GM12878 (cell line): ENCODE results near the gene ARHGAP1. TPM values are rescaled to one million over a fixed set of nuclear protein-coding genes. Genes with fewer than 3 reads are reported as not detected.

Experiments
- ATAC-seq: fragments of 200-7000 bp; cut with Tn5 transposase; 3 replicates; pipeline ENCODE4 v1.9.1; 2020; ENCODE audit warnings: mild to moderate bottlenecking, moderate library complexity
- BruUV-seq: library from RNA; stranded (reverse); fragments of 400-500 nt; replicated peaks from 2 replicates; lab custom pipeline; 2021; lab: Mats Ljungman, UMichigan
- CTCF ChIA-PET: fragments of 300-600 bp; sonication (Branson Sonifier 250); formaldehyde crosslinking; extraction: SDS; loops from one replicate; lab custom pipeline; 2021; ENCODE audit warnings: inconsistent platforms; lab: Yijun Ruan, JAX
- POLR2A ChIA-PET: fragments of 350-600 bp; formaldehyde crosslinking; extraction: SDS; loops from one replicate; lab custom pipeline; 2021; ENCODE audit warnings: inconsistent platforms; lab: Charles Lee
- RAD21 ChIA-PET: fragments of 300-600 bp; sonication (Branson Sonifier 250); formaldehyde crosslinking; loops from one replicate; lab custom pipeline; 2023; ENCODE audit warnings: antibody characterized with exemption; ENCODE audit not compliant: unreplicated experiment; lab: Charles Lee
- SMC1A ChIA-PET: fragments of 300-600 bp; sonication (Branson Sonifier 250); formaldehyde crosslinking; loops from one replicate; lab custom pipeline; 2023; ENCODE audit not compliant: unreplicated experiment, uncharacterized antibody; lab: Charles Lee
- DNase-seq: peaks from one replicate; pipeline ENCODE4 v3.0.0-alpha.2; 2011; ENCODE audit warnings: low read depth, low spot score
- FAIRE-seq: peaks from 3 replicates; lab custom pipeline; 2011; peaks lifted over from hg19 to GRCh38; lab: Jason Lieb, UNC
- H2AFZ ChIP-seq: 2 replicates; pipeline ENCODE4 v1.6.0; 2011; ENCODE audit warnings: low read depth, low read length, control low read depth; ENCODE audit not compliant: control insufficient read depth
- H3K27ac ChIP-seq: 2 replicates; pipeline ENCODE4 v1.5.1; 2011; ENCODE audit warnings: control low read depth; ENCODE audit not compliant: control insufficient read depth, insufficient read depth
- H3K27me3 ChIP-seq, 2 experiments: replicated peaks in 1 of 2; 2 replicates each; pipeline versions ENCODE4 v1.6.0 to v1.6.1; 2011; ENCODE audit warnings: low read length in 1 of 2; ENCODE audit not compliant: control insufficient read depth in 2 of 2, insufficient read depth in 2 of 2
- H3K36me3 ChIP-seq, 2 experiments: 2 replicates each; pipeline ENCODE4 v1.5.1; 2011; ENCODE audit warnings: low read length in 1 of 2; ENCODE audit not compliant: control insufficient read depth in 2 of 2, insufficient read depth in 2 of 2
- H3K4me1 ChIP-seq: 2 replicates; pipeline ENCODE4 v1.6.1; 2011; ENCODE audit warnings: mild to moderate bottlenecking, low read length, moderate library complexity, mixed read lengths; ENCODE audit not compliant: control insufficient read depth, insufficient read depth
- H3K4me2 ChIP-seq: 2 replicates; pipeline ENCODE4 v1.6.0; 2011; ENCODE audit warnings: control low read depth; ENCODE audit not compliant: control insufficient read depth, insufficient read depth
- H3K4me3 ChIP-seq: fragments of 200-600 bp; sonication (generic); 2 replicates; pipeline ENCODE4 v1.5.1; 2016
- H3K79me2 ChIP-seq: 2 replicates; pipeline ENCODE4 v1.6.0; 2011; ENCODE audit warnings: low read length; ENCODE audit not compliant: control insufficient read depth, insufficient read depth
- H3K9ac ChIP-seq: 2 replicates; pipeline ENCODE4 v1.8.0; 2011; ENCODE audit warnings: low read length, control low read depth, mixed read lengths; ENCODE audit not compliant: control insufficient read depth, insufficient read depth
- H3K9me3 ChIP-seq: replicated peaks from 3 replicates; pipeline ENCODE4 v1.5.1; 2011; ENCODE audit warnings: mild to moderate bottlenecking, low read length; ENCODE audit not compliant: control insufficient read depth, insufficient read depth
- H4K20me1 ChIP-seq: 2 replicates; pipeline ENCODE4 v1.6.0; 2011; ENCODE audit not compliant: control insufficient read depth, insufficient read depth
- CHD4 ChIP-seq: fragments of 200-600 bp; sonication (generic); IDR thresholded peaks from 2 replicates; pipeline ENCODE4 v1.6.1; 2016; ENCODE audit warnings: mild to moderate bottlenecking
- E2F4 ChIP-seq: IDR thresholded peaks from 2 replicates; pipeline ENCODE4 v1.6.1; 2012; ENCODE audit warnings: low read depth, low read length, improper control_type of control experiment
- EP300 ChIP-seq, 2 experiments: fragments of 150-350 bp in 1 of 2; IDR thresholded peaks; 2 replicates each; pipeline ENCODE4 v1.6.1; 2011 to 2012; ENCODE audit warnings: low read depth in 2 of 2, low read length in 2 of 2, borderline replicate concordance in 1 of 2, improper control_type of control experiment in 1 of 2, inconsistent platforms in 1 of 2; ENCODE audit not compliant: control insufficient read depth in 1 of 2
- GABPA ChIP-seq: IDR thresholded peaks from 2 replicates; pipeline ENCODE4 v1.6.1; 2014; ENCODE audit warnings: antibody characterized with exemption, low read depth, mild to moderate bottlenecking, inconsistent platforms
- HCFC1 ChIP-seq: fragments of 150-350 bp; IDR thresholded peaks from 2 replicates; pipeline ENCODE4 v1.6.1; 2014; ENCODE audit warnings: low read length
- HSF1 ChIP-seq: fragments of 150-350 bp; IDR thresholded peaks from 2 replicates; pipeline ENCODE4 v1.6.1; 2014; ENCODE audit warnings: mild to moderate bottlenecking, low read depth, low read length
- IKZF2 ChIP-seq, 2 experiments: fragments of 450-650 bp; IDR thresholded peaks; 2 replicates each; pipeline ENCODE4 v1.6.1; 2017; ENCODE audit warnings: mild to moderate bottlenecking in 2 of 2, moderate library complexity in 2 of 2
- KAT2A ChIP-seq: conservative IDR thresholded peaks from 2 replicates; pipeline ENCODE4 v1.6.1; 2011; ENCODE audit warnings: low read depth, low read length; ENCODE audit not compliant: control insufficient read depth
- MLLT1 ChIP-seq: fragments of 450-650 bp; IDR thresholded peaks from 2 replicates; pipeline ENCODE4 v1.6.1; 2016; ENCODE audit warnings: mild to moderate bottlenecking
- PKNOX1 ChIP-seq: fragments of 450-650 bp; IDR thresholded peaks from 2 replicates; pipeline ENCODE4 v1.6.1; 2016; ENCODE audit warnings: mild to moderate bottlenecking
- RELB ChIP-seq: fragments of 450-650 bp; IDR thresholded peaks from 2 replicates; pipeline ENCODE4 v1.6.1; 2017; ENCODE audit warnings: low read depth, mild to moderate bottlenecking, moderate library complexity
- SMC3 ChIP-seq: IDR thresholded peaks from 2 replicates; pipeline ENCODE4 v1.6.1; 2011; ENCODE audit warnings: low read length, improper control_type of control experiment, borderline replicate concordance
- YY1 ChIP-seq: IDR thresholded peaks from 2 replicates; pipeline ENCODE4 v1.6.1; 2011; ENCODE audit warnings: low read depth, mild to moderate bottlenecking, low read length
- ZNF274 ChIP-seq: IDR thresholded peaks from one replicate; pipeline ENCODE4 v1.8.0; 2011; ENCODE audit not compliant: insufficient read length, insufficient read depth
- ZNF384 ChIP-seq: IDR thresholded peaks from 2 replicates; pipeline ENCODE4 v1.6.1; 2012; ENCODE audit warnings: low read depth, mild to moderate bottlenecking, low read length, improper control_type of control experiment, borderline replicate concordance
- ZZZ3 ChIP-seq: IDR thresholded peaks from 2 replicates; pipeline ENCODE4 v1.6.1; 2011; ENCODE audit warnings: low read depth; ENCODE audit not compliant: control insufficient read depth, insufficient read length
- WGBS: methylation state at CpG from one replicate; pipeline ENCODE4 v1.1.6; 2016; ENCODE audit warnings: low lambda C conversion rate; ENCODE audit not compliant: insufficient replicate concordance, insufficient coverage; ENCODE audit errors: missing lambda C conversion rate; 5-methylcytosine and 5-hydroxymethylcytosine counted together
- in situ Hi-C: fragments of 300-500 bp; cut with MboI; formaldehyde crosslinking; loops from 9 replicates; pipeline ENCODE4 v1.14.3; 2018; ENCODE audit warnings: mixed read lengths
- intact Hi-C: fragments of 100-400 bp; cut with micrococcal nuclease; formaldehyde crosslinking; loops from one replicate; pipeline ENCODE4 v1.14.2; 2022; ENCODE audit not compliant: unreplicated experiment
- polyA plus RNA-seq, 11 experiments: library from polyadenylated mRNA; depleted of rRNA in 4 of 11; unstranded in 6 of 11; stranded (reverse) in 5 of 11; fragments of >200 nt; fragmentation: Nextera tagmentation in 4 of 11; fragmentation: Illumina TruSeq in 1 of 11; extraction: Ambion mirVana in 4 of 11; extraction: Trizol in 1 of 11; gene quantifications; 1 replicate in 1 of 11; 2 replicates in 10 of 11; pipeline versions ENCODE4 v1.2.1 to v1.2.3, GENCODE V29; 2011 to 2016; ENCODE audit warnings: inconsistent platforms in 2 of 11, missing spikeins in 2 of 11, low read depth in 1 of 11
- total RNA-seq, 4 experiments: library from RNA; depleted of rRNA in 3 of 4; stranded (reverse); fragments of >200 nt in 3 of 4; fragmentation: Illumina TruSeq in 1 of 4; extraction: Trizol in 1 of 4; gene quantifications; 2 replicates each; pipeline versions ENCODE4 v1.2.1 to v1.2.3, GENCODE V29; 2013 to 2021

ARHGAP1 gene
- total and polyA plus RNA-seq, 10 of the 15 experiments (the other 5 are each of a cell fraction or from before 2014, with no cell fraction given): 4.3 to 45.5 (median 23.2) TPM

- TF ChIP-seq E2F4: no peak
- TF ChIP-seq ZNF274: no peak
- TF ChIP-seq YY1: no peak
- no peak for TF ChIP-seq ZZZ3
- TF ChIP-seq SMC3: no peak
Observed at GRCh38 chr11:46712874-46713576, 12.6 kb upstream of the ARHGAP1 start (continued).

- Histone ChIP-seq H3K27ac (no peak overlapping the region), H3K4me3 (no peak overlapping the region), H4K20me1 (no peaks in the 10 kb centered on the region), H3K9ac (no peak overlapping the region), H3K36me3 (no peaks in the 10 kb centered on the region; a peak in 1 of 4 replicates), H3K79me2 (no peaks in the 10 kb centered on the region), H3K9me3 (no peaks in the 10 kb centered on the region), H2AFZ (no peak overlapping the region), H3K4me2 (no peak overlapping the region), H3K4me1 (no peaks in the 10 kb centered on the region), H3K27me3 (no peaks in the 10 kb centered on the region)
- 77% methylated on average over 5 of the region's 5 CpGs for WGBS
- RAD21 ChIA-PET: no interaction called here
- intact Hi-C loops (no loop called here), in situ Hi-C loops (no loop called here)
- no peak for ATAC-seq
- CTCF ChIA-PET: interaction anchor here (0.6 kb wide), 1 partner anchor 724 kb away, joined by 6 read pairs; no protein-coding TSS in a partner anchor
- POLR2A ChIA-PET: interaction anchor here (0.6 kb wide), 1 partner anchor 630 kb away, joined by 3 read pairs; no protein-coding TSS in a partner anchor
- DNase-seq: no peak
- no TSS peak for BruUV-seq
- no peak for FAIRE-seq
- SMC1A ChIA-PET: interaction anchor here (1.6 kb wide), 1 partner anchor 9 kb away, joined by 3 read pairs; no protein-coding TSS in a partner anchor
- TF ChIP-seq EP300 (IDR thresholded peaks at IDR 0.05; ENCODE audit: borderline replicate concordance in 1 of 2, control insufficient read depth in 1 of 2, low read depth in 2 of 2, low read length in 2 of 2): no peak
- no peak for TF ChIP-seq RELB
- TF ChIP-seq HCFC1: no peak
- TF ChIP-seq MLLT1: no peak
- TF ChIP-seq ZNF384: no peak
- no peak for TF ChIP-seq KAT2A
- no peak for TF ChIP-seq PKNOX1
- TF ChIP-seq CHD4: no peak
- no peak for TF ChIP-seq HSF1
- no peak for TF ChIP-seq IKZF2 (IDR thresholded peaks at IDR 0.05)
- TF ChIP-seq GABPA: no peak
Observed at GRCh38 chr11:46711303-46711702, 10.9 kb upstream of the ARHGAP1 start.
